Measurements from ENCODE around the gene PRKAG2.
"Not testable (repeated sequence)": the region's sequence is repeated elsewhere in the genome, so short reads cannot be mapped to it uniquely, and the experiment has no call there.

Gene PRKAG2

DNA sequence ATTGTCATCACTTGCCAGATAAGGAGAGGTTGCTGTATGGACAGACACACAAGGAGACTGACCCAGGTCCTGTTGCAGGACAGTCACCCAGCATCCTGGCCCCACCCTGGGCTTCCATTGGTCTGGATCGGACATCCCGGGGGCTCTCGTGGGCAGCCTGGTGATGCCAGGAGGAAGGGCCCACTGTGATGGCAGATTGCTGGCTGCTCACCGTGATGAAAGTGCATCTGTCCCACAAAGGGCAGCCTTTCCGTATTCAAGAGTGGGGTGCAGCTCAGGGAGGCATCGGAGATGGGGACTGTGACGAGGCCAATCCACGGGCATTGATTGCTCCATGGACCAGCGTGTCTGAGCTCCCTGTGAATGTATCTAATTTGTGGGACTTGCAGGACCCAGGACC, 41.3 kb downstream of the PRKAG2 start:
- no peak for DNase-seq (ENCODE audit: low spot score)

DNA sequence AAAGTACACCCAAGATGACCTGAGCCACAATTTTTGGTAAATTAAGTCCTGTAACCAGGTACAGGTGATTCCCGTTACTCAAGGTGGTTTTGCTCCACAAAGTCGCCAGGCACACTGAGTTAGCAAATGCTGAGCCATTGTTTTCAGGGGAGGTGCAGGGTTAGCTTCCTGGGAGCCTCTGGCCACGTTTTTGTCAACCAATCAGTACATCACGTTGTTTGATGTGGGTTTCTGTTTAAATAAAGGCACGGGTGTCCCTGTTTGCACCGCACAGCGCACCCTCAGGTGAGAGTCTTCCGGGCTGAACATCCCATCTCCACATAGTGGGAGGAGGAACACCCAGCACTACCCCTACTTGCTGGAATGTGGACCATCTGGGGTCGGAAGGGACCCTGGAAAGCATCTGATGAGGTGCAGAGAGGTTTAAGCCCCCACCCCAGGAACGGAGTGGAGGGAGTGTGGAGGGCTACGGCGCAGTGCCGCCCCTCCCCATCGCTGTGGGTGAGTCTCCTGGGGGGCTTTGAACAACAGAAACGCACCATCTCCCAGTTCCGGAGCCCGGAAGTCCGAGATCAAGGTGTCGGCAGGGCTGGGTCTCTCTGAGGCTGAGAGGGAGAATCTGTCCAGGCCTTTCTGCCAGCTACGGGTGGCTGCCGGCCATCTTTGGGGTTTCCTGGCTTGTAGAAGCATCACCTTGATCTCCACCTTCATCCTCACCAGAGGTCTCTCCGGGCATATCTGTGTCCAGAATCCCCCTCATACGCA, 42.5 kb downstream of the PRKAG2 start:
- no peak for DNase-seq (ENCODE audit: low spot score)

DNA sequence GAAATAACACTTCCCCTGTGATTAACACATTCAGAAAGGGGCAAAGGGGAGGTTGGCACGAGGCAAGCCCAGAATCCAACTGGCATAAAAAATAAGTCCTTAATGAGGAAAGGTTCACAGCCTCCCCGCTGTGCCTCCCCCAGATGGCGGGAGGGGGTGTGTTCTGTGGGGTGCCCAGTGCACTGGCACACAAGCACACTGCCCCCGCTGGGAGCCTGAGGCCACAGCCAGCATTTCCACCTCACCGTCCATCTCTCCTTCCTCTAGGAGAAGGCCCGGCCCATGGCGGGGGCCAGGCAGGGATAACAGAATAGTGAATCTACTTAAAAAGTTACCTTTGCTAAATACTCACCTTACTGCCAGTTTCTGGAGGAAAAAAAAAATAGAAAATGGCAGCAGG, 43.2 kb downstream of the PRKAG2 start:
- DNase-seq (ENCODE audit: low spot score) = no peak

DNA sequence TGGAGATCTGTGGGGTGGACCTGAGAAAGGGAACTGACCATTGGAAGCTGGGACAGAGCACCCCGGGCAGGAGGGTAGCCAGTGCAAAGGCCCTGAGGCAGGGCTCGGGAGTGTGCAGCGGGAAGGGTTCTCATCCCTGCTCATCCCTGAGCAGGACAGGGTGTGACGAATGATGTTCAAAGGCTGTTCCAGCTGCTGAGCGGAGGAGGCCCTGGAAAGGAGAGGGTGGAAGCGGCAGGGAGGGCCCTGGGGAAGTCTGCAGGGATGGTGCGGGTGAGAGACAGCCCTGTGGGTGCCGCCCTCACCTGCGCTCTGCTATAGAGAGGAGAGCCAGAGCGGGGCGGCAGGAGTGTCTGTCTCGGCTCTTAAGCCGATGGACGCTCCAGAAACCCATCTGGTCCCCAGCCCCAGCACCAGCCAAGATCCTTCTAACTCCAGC, 43.7 kb downstream of the PRKAG2 start:
- no peak for DNase-seq (ENCODE audit: low spot score)

DNA sequence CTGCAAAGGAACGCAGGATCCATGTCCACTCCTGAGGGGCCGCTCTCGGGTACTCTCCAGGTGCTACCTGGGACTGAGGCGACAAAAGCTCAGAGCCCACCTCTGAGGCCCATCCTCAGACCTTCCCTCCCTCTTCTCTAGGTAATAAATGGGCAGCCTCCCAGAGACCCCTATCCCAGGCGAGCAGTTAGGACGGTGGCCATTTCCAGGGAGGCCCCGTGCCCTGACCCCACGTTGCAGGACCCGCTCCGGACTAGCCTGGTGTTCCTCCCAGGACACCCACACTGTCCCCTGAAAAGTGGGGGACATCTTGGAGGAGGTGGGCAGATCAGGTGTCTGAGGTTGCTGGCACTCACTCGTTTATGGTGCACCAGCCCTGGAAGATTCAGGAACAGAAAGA, 44.3 kb downstream of the PRKAG2 start:
- DNase-seq (ENCODE audit: low spot score) = no peak

DNA sequence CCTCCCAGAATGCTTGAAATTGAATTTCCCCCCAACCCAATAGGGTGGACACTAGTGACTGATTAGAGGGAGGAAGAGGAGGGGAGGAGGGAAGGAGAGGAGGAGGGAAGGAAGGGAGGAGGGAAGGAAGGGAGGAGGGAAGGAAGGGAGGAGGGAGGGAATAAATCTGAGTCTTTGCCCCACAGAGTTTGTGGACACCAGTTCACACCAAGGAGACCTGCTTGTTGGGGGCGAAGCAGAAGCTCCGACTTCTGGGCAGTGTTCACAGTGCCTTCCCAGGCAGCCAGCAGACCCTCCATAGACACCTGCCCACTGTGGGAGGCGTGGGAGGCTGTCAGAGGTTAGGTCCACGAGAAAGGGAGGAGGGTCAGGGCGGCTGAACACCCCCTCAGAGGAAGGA, 44.8 kb downstream of the PRKAG2 start:
- no peak for DNase-seq (ENCODE audit: low spot score)

DNA sequence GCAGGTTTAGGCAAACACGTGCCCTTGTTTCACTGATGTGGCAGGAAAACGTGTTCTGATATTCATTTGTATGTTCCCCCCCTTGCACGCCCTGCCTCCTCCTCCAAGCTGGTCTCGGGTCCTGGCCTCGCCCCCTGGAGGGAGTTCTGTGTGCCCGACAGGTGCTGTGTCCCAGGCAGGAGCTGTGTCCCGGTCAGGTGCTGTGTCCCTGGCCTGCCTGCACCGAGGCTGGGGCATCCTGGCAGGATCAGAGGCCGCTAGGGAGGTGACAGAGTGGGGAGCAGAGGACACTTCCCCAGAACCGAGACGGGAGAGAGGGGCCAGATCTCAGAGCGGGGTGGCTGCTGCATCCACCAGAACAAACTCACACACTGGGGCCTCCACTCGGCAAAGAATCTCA, 45.3 kb downstream of the PRKAG2 start:
- DNase-seq (ENCODE audit: low spot score) = no peak

DNA sequence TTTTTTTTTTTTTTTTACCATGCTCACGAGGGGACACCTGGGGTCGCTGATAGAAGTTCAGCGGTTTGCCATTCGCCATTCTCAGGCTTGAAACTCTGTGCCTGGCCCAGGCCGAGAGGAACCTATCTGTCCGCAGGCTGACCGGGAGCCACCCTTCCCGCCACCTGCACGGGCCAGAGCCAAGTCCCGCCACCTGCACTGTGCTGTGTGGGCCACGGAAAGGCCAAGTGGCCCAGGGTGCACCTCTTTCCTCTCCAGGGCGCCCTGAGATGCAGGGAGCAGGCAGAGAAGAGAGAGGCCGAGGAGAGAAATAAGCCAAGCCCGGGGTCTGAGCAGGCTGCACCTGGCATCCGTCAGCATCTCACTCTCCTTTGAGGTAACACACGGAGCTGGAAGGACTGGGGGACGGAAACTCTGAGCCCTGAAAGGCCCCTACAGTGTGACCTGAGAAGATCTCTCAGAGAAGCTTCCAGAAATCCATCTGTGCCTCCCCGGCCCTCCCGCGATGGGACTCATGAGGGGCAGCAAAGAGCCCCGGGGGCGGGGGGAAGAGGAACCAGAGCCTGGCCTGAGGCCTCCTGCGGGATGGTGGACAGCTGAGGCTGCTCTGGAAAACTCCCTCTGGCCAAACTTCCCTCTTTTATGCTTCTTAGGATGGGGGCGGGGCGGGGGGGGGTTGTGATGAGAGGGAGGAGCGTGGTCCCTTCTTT, 46.6 kb downstream of the PRKAG2 start:
- no peak for DNase-seq (ENCODE audit: low spot score)

DNA sequence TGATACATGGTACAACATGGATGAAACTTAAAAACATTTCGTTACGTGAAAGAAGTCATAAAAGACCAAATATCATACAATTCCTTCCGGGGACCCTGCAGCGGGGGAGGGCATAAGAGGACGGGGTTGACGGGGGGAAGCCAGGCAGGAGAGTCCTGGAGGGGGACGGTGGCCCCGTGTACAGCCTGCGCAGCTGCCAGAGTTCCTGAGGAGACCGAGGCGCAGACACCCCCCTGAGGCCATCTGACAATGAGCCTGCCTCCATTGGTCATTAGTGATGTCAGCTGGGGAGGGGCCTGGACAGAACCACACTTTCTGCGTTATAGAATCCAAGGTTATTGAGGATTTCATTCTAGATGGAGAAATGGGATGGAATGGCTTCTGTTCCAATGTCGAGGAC, 47.2 kb downstream of the PRKAG2 start:
- no peak for DNase-seq (ENCODE audit: low spot score)

DNA sequence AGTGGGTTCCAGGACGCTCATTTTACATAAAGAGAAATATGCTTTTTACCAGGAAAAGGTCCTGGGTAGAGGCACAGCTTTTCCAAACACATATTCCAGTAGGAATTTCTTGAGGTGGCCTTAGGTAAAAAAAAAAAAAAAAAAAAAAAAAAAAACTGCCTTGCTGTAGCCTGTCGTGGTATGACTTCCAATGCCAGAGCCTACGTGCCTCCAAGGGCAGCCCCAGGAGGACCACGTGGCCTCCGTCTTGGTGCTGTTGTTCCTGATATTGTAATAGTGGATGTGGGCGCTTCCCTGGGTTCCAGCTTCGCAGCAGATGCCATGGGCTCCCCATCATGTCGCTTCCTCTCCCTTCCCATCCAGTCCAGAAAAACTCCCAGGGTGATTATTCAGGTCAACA, 49.3 kb downstream of the PRKAG2 start:
- no peak for DNase-seq (ENCODE audit: low spot score)

DNA sequence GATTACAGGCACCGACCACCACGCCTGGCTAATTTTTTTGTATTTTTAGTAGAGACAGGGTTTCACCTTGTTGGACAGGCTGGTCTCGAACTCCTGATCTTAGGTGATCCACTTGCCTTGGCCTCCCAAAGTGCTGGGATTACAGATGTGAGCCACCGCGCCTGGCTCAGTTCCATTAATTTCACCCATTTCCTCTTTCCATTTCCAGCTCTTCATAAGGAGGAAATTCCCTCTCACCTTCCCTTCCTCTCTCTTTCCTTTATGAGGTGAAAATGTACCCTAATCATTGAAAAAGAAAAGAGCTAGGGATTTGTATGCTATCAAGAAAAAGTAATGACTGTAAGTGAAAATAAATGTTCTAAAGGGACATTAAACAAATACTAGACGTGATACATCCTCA, 50.6 kb downstream of the PRKAG2 start:
- DNase-seq (ENCODE audit: low spot score) = not testable (repeated sequence)

DNA sequence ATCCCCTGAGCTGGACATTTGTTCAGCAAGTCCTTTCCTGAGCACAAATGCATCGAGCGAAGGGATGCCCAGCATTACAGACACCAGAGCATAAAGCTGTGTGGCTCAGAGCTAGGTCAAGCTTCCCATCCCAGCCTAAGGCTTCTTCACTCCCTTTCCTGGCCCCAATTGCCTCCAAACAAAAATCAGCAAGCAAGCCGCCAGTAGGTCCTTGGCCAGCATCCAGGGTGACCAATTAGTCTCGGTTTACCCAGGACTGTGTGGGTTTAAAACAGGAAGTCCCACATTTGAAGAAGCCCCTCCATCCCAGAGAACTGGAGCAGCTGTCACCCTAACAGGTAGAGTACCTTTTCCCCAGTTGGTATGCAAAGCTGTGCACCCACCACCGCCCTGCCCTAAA, 51.2 kb downstream of the PRKAG2 start:
- DNase-seq (ENCODE audit: low spot score) = no peak

DNA sequence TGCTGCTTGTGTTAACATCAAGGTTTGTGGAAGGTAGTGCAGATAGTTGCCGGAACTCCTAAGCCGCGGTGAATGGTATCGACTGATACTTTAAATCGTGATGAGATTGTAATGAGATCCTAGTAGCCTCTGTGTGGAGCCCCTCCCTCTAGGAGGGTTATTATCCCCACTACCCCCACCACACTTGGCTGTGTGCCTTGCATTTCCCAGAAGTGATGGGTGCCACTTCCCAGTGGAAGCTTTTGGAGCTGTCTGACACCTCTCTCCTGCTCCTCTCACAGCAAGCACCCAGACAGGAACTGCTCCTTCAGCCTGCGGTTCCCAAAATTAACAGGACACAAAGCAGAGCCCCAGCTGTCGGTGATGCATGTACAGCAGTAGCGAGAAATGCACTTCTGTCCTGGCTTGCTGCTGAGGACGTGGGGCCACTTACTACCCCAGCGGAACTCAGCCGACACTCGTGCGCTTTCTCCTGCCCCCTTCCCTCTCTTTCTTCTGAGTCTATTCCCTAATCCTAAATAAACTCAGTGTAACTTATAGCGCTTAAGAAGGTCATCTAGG, 52.5 kb downstream of the PRKAG2 start:
- DNase-seq (ENCODE audit: low spot score) = no peak

DNA sequence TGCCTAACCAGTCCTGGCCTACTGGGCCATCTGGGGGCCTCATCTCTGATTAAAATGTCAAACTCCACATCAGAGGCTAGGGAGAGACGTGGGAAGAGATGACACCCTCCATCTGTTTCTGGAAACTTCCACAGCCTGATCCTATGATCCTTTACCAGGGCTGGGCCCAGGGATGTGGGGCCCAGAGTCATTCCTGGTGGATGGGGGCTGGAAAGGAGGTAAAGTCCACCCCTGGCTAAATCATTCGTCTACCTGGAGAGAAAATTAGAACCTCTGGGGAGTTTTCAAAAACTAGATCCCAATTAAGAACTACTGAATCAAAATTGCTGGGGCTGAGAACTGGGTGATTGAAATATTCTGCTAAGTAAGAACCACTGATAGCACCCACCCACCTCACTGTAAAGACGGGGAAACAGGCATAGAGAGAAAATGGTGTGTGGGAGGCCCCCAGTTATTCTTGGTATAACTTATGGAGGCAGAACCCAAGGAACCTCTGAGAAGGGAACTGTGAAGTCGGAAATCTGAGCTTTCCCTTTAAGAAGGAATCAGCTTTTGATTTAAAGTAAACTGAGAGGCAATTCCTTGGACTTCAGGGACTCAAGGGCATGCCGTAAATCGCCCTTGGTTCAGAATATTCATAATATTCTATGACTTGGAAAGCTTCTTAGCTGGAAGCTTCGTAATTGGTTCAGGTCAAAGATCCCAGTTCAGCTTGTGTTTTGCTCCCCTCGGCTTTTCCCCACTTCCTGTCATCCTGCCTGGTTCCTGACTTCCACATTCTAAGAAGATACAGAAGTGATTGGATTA, 53.1 kb downstream of the PRKAG2 start:
- DNase-seq (ENCODE audit: low spot score) = no peak

DNA sequence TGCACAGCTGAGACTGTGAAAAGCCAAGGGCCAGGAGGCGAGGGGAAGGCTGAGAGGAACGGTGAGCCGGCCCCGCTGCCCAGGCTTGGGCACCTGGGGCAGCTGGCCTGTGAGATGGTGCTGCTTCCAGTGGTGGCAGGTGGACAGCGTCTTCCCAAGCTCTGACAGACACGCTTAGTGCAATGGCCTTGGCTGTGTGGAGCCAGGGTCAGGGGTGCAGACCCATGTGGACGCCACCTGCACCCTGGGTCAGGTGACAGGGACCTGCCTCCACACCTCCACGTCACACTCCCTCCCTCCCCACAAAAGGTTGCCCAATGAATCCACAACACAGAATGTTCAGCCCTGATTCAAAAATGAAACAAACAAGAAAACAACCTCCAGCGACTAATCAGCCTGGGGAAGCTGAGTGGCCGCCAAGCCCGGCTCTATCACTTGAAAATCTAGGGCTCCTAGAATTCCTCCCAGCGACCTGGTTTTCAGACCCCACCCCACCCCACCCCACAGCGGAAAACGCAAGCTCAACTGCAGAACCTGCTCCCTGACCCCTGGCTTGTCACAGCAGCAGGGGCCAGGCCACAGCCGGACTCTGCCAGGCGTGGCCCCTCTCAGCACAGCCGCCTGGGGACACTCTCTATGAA, 54.3 kb downstream of the PRKAG2 start:
- no peak for DNase-seq (ENCODE audit: low spot score)

DNA sequence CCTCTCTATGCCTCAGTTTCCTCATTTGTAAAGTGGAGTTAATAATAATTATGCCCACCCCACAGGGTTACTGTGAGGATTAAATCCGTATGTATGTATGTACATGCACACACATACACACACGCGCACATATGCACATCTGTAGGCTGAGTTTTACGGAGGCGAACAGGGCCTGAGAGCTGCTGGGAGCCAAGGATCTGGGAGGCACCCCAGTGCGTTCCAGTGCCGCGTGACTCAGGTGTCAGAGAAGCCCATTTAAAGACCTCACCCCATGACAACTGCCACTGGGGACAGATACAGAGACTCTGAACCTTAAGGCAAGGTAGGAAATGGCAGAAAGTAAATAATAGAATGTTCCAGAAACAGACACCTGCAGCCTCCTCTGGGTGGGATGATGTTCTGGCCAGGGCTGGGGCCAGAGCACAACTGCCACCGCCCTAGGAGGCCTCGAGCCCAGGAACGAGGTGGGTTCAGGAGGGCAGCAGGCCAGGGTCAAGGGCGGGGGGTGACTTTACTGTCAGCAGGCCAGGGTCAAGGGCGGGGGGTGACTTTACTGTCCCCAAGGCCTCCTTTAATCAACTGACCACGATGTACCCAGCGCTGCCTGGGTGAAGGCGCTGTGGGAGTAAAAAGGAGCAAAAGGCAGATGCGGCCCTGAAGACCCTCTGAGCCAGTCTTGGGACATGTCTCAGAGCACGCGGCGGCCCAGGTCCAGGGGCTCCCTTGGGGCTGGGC, 54.9 kb downstream of the PRKAG2 start:
- DNase-seq (ENCODE audit: low spot score) = no peak

DNA sequence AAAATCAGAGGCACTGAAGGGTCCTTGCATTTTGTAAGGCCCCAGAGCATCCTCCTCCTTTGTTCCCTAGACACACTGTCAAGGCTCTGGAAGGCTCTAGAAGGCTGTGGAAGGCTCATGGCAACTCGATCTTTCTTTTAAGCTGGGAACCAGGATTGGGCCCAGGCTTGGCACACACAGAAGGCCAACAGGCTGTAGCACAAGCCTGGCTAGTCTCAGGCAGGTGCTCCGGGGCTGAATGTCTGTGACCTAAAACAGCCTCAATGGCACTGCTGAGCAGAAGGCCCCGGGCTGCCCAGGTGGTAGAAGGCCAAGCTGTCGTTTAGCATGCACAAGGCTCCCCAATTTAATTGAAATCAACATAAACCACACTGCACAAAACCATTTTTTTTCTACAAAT, 55.7 kb downstream of the PRKAG2 start:
- DNase-seq (ENCODE audit: low spot score) = no peak

DNA sequence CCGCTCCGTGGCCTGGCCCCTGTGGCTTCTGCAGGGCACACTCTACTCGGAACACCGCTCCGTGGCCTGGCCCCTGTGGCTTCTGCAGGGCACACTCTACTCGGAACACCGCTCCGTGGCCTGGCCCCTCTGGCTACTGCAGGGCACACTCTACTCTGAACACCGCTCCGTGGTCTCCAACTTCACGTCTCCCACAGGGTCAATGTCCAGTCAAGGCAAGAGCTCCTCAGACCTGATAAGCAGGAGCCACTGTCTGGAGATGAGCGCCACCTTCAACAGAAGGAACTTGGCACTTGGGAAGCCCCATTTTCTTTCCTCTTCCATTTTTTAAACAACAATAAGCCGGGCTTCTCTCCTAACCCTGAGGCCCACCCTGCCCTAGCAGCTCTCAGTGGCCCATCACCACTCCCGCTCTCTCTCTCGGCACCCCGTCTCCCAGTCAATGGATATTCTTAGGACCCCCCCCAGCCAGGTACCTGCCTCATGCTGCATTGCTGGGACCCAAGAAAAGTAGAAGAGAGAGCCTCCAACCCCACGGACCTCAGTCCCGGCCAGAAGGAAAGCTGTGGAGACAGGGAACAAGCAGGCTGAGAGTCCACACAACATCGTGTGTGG, 56.3 kb downstream of the PRKAG2 start:
- no peak for DNase-seq (ENCODE audit: low spot score)

DNA sequence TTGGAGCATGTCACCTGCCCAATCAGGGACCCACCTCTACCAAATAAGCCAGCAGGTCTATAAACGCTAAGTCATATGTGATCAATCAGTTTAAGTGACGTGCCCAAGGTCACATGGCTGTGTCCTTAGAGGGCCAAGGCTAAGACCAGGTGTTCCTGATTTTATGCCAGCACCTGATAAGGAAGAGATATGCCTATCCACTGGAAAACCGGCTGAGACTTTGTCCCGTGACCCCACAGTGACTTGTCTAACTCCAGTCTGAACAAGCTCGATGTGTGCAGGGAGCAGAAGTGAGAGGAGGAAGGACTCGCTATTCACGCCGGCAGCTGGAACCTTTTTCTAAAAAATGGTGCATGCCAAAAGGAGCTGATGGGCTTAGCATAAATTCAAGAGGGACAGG, 57.0 kb downstream of the PRKAG2 start:
- no peak for DNase-seq (ENCODE audit: low spot score)

DNA sequence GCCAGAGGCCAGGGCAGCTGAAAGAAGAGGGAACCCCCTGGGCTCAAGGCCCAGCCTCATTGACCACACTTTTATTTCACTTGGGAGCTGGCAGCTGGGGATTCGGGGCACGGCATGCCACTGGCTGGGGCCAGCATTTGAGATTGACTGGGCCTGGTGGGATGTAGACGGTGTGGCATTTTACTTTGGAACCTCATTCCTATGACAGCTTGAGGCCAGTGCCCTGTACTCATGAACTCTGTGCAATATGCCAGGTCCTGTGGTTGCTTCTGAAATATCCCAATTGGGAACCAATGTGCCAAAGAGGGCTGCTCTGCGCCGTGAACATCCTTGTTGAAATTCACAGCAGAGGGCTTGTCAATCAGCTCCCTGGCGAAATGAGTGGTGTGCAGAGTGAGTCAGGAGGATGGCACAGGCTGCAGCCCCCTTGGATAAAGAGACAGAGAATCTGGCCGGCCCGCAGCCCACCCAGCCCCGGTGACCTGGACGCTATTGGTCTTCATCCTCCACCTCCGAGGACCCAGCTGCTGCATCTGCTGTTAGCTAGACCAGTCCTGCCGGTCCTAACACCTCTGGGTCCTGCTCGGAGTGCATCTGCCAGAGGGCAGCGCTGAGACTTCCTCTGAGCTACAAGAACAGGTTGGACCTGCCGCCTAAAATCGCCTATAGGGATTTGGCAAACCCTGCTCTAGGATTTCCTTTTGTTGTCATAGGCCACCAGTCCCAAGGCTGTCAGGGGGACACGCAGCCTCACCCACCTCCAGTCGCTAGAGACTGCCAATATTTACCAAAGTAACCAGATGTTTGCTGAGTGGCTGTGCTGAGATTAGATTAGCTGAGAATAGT, 58.0 kb downstream of the PRKAG2 start:
- no peak for DNase-seq (ENCODE audit: low spot score)
